AG10803 (cell line): Measurements from ENCODE around the gene BTNL8.

ENCODE experiments used
- DNase-seq: peaks from one replicate; pipeline ENCODE4 v3.0.0; 2010; ENCODE audit warnings: low read depth
- H3K4me3 ChIP-seq: 2 replicates; pipeline ENCODE4 v1.5.1; 2011; ENCODE audit warnings: mild to moderate bottlenecking, low read length, control low read depth
- TF ChIP-seq, protein P1 (sequence below): conservative IDR thresholded peaks from 2 replicates; pipeline ENCODE4 v1.5.1; 2011; ENCODE audit warnings: mild to moderate bottlenecking, low read length, control low read depth, inconsistent platforms

The BTNL8 gene

DNA sequence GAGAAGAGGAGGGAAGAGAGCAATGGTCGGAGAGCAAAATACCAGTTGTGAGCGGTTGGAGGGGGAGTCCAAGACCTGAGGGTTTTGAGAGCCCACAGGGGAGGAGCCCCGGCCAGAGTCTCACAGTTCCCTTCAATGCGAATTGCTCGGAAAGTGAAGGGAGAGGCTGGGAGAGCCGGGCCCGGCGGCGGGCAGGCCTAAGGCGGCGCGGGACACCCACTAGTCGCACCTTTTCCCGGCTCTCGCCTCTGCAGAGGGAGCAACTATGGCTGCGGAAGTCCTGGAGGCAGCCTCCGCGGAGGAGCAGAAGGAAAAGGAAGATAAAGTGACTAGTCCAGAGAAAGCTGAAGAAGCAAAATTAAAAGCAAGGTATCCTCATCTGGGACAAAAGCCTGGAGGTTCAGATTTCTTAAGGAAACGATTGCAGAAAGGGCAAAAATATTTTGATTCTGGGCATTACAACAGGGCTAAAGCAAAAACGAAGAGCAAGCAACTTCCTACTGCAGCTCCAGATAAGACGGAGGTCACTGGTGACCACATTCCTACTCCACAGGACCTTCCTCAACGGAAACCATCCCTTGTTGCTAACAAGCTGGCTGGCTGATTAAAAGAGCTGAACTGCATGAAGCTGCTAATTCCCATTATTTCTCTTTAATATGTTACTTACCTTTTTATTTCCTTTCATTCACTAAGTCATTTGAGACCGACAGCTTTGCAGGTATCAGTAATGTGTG lies 83.2 kb downstream of the BTNL8 start:
- DNase-seq = no peak
- TF ChIP-seq, protein P1, sequence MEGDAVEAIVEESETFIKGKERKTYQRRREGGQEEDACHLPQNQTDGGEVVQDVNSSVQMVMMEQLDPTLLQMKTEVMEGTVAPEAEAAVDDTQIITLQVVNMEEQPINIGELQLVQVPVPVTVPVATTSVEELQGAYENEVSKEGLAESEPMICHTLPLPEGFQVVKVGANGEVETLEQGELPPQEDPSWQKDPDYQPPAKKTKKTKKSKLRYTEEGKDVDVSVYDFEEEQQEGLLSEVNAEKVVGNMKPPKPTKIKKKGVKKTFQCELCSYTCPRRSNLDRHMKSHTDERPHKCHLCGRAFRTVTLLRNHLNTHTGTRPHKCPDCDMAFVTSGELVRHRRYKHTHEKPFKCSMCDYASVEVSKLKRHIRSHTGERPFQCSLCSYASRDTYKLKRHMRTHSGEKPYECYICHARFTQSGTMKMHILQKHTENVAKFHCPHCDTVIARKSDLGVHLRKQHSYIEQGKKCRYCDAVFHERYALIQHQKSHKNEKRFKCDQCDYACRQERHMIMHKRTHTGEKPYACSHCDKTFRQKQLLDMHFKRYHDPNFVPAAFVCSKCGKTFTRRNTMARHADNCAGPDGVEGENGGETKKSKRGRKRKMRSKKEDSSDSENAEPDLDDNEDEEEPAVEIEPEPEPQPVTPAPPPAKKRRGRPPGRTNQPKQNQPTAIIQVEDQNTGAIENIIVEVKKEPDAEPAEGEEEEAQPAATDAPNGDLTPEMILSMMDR = no peak
- no peak overlapping the region for H3K4me3 ChIP-seq

DNA sequence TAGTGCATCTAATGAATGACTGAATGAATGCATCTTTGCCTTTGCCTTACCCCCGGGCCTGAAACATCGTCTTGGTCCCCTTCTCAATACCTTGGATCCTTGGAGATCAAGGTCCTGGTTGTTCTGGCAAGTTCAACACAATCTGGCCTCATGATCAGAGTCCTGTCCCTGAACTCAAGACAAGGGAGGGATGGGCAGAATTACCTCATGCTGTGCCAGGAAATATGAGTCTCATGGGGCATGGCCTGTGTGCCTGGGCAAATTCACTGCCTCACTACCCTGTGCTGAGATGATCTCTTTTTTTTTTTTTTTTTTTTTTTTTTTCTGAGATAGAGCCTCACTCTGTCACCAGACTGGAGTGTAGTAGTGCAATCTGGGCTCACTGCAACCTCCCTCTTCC lies 89.1 kb downstream of the BTNL8 start:
- no peak overlapping the region for H3K4me3 ChIP-seq
- TF ChIP-seq, protein P1 = no peak

DNA sequence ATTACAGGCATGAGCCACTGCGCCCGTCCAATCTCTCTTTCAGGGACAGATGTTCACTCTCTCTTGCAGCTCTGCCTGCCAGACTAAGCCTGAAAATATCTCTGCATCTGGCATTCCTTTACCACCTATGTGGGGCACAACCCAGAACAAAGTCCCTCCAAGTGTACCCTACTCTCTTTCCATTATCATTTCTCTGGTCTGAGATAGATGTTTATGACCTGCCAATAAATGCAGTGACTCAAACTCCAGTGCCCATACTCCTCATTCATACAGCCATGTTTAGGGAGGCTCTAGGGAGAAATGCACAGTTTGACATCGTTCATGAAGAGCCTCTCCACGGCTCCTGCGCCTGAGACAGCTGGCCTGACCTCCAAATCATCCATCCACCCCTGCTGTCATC lies 89.6 kb downstream of the BTNL8 start, which contains the start of gene BTNL3:
Gene BTNL3 (plus strand): TSS at position 255 of the 400 bp plus-strand sequence. CDS start 183 bp downstream, outside the sequence.
- no peak for DNase-seq

More for the DNA sequence above, 89.1 kb downstream of the BTNL8 start:
- DNase-seq = no peak

DNA sequence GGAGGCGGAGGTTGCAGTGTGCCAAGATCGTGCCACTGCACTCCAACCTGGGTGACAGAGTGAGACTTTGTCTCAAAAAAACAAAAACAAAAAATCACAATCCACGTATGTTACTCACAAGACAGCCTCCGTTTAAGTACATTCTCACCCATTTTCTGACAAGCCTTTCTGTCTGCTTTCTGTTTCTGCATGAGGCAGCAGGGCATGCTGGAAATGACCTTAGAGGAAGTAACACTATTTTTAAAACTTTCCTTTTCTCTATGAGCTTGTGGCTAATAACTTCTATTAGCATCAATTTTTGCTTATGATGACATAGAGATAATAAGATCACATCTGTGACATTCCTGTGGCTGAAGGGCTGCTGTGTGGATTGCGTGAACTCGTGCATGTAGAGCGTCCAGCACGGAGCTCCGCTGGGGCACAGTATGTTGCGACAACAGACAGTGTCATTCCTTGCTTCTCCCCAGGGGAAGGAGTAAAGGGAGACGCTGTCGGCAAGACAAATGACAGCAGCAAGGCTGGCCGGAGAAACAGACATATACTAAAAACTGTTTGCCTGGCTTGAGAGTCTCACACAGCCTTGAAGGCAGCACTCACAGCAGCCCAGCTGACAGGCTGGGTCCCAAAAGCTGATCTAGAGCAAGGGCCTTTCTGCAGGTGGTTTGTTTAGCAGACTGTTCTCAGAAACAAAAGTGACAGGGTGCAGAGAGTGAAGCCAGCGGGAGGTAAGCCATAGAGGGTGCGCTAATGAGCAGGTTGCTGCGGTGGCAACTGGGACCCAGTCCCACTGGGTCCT lies 91.3 kb downstream of the BTNL8 start:
- DNase-seq = no peak
- TF ChIP-seq, protein P1 = no peak
- no peak overlapping the region for H3K4me3 ChIP-seq

More for the DNA sequence above, 89.6 kb downstream of the BTNL8 start, which contains the start of gene BTNL3:
- TF ChIP-seq, protein P1 = no peak
- no peak within 1 kb of the TSS for H3K4me3 ChIP-seq

DNA sequence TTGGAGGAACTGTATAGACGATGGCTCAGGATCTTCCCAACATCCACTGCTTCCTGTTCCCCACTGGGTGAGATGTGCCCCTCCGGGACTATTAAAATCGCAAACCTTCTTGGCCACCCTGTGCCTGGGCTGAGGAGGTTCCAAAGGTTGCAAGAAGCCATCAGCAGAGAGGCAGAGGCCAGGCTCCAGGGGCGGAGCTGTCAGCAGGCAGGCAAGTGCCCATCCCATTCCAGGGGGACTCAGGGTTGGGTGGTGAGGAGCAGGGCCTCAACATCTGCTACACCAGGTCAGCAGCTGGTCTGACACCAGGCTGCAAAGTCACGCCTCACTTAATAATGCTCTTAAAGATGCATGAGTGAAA lies 91.9 kb downstream of the BTNL8 start:
- no peak for DNase-seq

More for the DNA sequence above, 91.9 kb downstream of the BTNL8 start:
- no peak overlapping the region for H3K4me3 ChIP-seq
- TF ChIP-seq, protein P1 = no peak
